ENCODE measurements around the gene HS6ST2. TPM values are rescaled to one million over a fixed set of nuclear protein-coding genes. Genes with fewer than 3 reads are reported as not detected.

Gene HS6ST2
- total and polyA plus RNA-seq, 9 of the 15 experiments (the other 6 are each of a cell fraction or from before 2014, with no cell fraction given) = not detected

DNA sequence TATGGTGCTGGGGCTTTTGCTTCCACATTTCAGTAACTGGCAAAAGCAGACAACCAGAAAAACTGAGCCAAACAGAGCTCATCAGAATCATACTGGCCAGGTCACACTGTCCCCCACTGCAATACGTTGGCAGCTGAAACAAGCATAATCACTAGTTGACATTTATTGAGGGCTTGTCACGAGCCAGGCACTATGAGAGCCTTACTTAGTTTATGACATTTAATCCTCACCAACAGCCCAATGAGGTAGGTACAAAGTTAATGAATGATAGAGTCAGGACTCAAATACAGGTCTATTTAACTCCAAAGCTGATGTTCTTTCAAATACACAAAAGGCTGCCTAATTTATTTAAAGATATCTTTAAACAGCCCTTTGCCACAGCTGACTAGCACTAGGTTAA lies 295.6 kb downstream of the HS6ST2 start:
- WGBS (ENCODE audit: insufficient coverage, low coverage, missing lambda C conversion rate) = 0% methylated on average over 2 of the region's 2 CpGs
- ATAC-seq = no peak

DNA sequence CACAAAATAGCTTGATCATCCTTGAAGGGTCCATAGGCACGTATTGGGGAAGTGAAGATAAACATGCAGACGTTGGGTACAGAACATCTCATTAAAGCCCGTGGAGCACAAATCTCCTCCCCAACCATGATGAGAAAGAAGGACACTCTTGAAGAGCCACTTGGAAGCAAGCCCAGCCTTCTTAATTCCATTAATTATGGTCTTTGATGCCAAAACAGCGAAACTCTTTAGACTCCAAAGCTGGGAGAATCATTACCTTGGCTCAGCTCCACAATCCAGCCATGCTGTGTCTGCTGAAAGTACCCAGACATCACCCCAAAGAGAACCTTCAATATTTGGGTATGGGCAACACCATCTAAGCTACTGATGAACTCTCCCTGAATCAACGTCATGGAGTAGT lies 300.6 kb downstream of the HS6ST2 start:
- Histone ChIP-seq H4K20me1 (replicated peaks; ENCODE audit: control insufficient read depth, insufficient read depth, low read length) (no peaks in the 10 kb centered on the region), H3K9me3 (replicated peaks; ENCODE audit: control insufficient read depth, insufficient read depth, low read depth, low read length) (no peaks in the 10 kb centered on the region), H3K4me1 (replicated peaks in 1 of 2; ENCODE audit: control insufficient read depth in 2 of 2, insufficient read depth in 2 of 2, low read length in 2 of 2) (no peaks in the 10 kb centered on the region), H3K36me3 (ENCODE audit: control insufficient read depth, insufficient read depth, low read length) (no peaks in the 10 kb centered on the region), H3K27me3 (ENCODE audit: control insufficient read depth in 2 of 2, insufficient read depth in 2 of 2, low read length in 2 of 2) (no peaks in the 10 kb centered on the region), H3K79me2 (ENCODE audit: control insufficient read depth, insufficient read depth, low read length) (no peaks in the 10 kb centered on the region), H3K4me3 (no peak overlapping the region), H2AFZ (ENCODE audit: low read depth, low read length) (no peak overlapping the region), H3K4me2 (ENCODE audit: insufficient read depth, low read length) (no peak overlapping the region), H3K9me1 (ENCODE audit: control insufficient read depth, insufficient read depth, low read length) (no peaks in the 10 kb centered on the region), H3K9ac (ENCODE audit: insufficient read depth in 1 of 2, low read depth in 2 of 2, low read length in 2 of 2) (no peak overlapping the region), H3K27ac (ENCODE audit: extremely low read depth, low read depth, low read length) (no peak overlapping the region)
- intact Hi-C loops (cut with micrococcal nuclease) (no loop called here), in situ Hi-C loops (cut with MboI) (no loop called here)
- BruUV-seq (replicated peaks) = no TSS peak
- 2% methylated on average over 5 of the region's 5 CpGs for WGBS (ENCODE audit: insufficient coverage, low coverage, missing lambda C conversion rate)
- no peak for FAIRE-seq
- CTCF ChIA-PET (ENCODE audit: low intra/inter-chr PET ratio) = no interaction called here
- DNase-seq (ENCODE audit: extremely low read depth in 1 of 4, low spot score in 3 of 4) = no peak
- no peak for ATAC-seq
- POLR2A ChIA-PET = no interaction called here
- TF ChIP-seq SMARCE1 (IDR thresholded peaks at IDR 0.05) (no peak), KLF13 (tag; IDR thresholded peaks at IDR 0.05; ENCODE audit: borderline replicate concordance, low read depth) (no peak), NCOR1 (IDR thresholded peaks at IDR 0.05) (no peak), HNRNPUL1 (IDR thresholded peaks at IDR 0.05; ENCODE audit: low read length) (no peak), CEBPG (CRISPR knock-in tag; IDR thresholded peaks at IDR 0.05) (no peak), CEBPG (tag; conservative IDR thresholded peaks at IDR 0.05 in 1 of 2, IDR thresholded peaks at IDR 0.05 in 1 of 2) (no peak)
- TF ChIP-seq, protein P1, sequence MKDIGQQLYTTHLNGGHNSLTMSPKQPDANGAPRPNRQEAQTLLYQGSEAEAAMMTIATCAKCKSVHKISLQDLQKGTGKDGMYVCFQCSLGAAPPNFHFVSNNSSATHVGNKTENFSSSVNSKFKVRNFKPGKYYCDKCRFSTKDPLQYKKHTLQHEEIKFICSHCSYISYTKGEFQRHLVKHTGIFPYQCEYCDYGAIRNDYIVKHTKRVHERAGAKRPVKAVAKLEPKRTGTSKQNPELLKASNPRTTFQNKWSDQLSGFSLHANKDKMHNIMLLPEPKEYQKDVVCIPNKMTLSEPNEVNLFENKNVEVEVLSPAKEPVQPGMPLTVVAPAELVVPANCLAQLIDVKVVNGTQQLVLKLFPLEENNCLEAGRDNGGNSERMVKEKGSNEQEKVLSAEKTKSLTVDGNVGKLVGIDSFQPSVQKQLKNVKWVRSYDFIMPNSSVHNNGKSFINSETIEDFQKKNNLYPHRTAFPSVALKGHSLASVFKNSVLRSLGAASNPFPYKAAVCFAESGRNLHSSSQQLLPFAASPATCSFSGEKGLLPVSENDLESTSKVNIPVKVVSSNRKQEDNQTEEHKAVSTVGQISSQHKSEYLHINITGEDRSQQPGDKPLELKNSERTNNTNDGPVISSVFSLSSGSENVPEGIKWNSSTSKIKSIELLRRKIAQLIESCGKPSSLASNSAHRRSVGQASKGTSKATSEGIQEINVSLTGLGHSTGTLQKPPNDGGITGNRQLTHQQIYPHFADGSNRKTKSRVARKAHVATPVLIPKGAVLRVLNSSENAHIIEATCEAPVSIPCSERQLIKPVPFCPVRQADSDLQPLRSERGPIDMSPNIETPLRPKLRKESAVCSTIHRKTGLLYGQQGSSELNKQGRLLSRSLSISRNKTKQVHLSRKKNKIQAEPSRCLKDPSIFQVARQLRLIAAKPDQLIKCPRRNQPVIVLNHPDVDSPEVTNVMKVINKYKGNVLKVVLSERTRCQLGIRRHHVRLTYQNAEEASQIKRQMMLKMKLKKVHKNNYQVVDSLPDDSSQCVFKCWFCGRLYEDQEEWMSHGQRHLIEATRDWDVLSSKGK (CRISPR knock-in tag; IDR thresholded peaks at IDR 0.05) = no peak

More for the DNA sequence above, 295.6 kb downstream of the HS6ST2 start:
- no peak overlapping the region for H2AFZ ChIP-seq (ENCODE audit: low read depth, low read length)
- no peaks in the 10 kb centered on the region for H3K79me2 ChIP-seq (ENCODE audit: control insufficient read depth, insufficient read depth, low read length)
- no peak overlapping the region for H3K4me3 ChIP-seq
- TF ChIP-seq PTRF (tag; IDR thresholded peaks at IDR 0.05) (no peak), ZNF589 (CRISPR knock-in tag; IDR thresholded peaks at IDR 0.05; ENCODE audit: low read depth) (no peak), NR2C2 (CRISPR knock-in tag; IDR thresholded peaks at IDR 0.05) (no peak), NR2C2 (tag; IDR thresholded peaks at IDR 0.05) (no peak), MYNN (IDR thresholded peaks at IDR 0.05) (no peak), MYNN (CRISPR knock-in tag; IDR thresholded peaks at IDR 0.05) (no peak), NR2F6 (CRISPR knock-in tag; IDR thresholded peaks at IDR 0.05) (no peak), SMARCB1 (IDR thresholded peaks at IDR 0.05; ENCODE audit: insufficient read length, low read depth) (no peak), ZNF146 (CRISPR knock-in tag; IDR thresholded peaks at IDR 0.05; ENCODE audit: unreplicated experiment) (no peak), XRCC3 (IDR thresholded peaks at IDR 0.05) (no peak), RAD21 (CRISPR knock-in tag; conservative IDR thresholded peaks at IDR 0.05 in 1 of 2, IDR thresholded peaks at IDR 0.05 in 1 of 2) (no peak), TSC22D4 (tag; IDR thresholded peaks at IDR 0.05) (no peak), HDGF (IDR thresholded peaks at IDR 0.05) (no peak)
- TF ChIP-seq, protein P2, sequence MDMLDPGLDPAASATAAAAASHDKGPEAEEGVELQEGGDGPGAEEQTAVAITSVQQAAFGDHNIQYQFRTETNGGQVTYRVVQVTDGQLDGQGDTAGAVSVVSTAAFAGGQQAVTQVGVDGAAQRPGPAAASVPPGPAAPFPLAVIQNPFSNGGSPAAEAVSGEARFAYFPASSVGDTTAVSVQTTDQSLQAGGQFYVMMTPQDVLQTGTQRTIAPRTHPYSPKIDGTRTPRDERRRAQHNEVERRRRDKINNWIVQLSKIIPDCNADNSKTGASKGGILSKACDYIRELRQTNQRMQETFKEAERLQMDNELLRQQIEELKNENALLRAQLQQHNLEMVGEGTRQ (CRISPR knock-in tag; IDR thresholded peaks at IDR 0.05) = no peak
- no peak overlapping the region for H3K4me2 ChIP-seq (ENCODE audit: insufficient read depth, low read length)
- FAIRE-seq = no peak
- no peaks in the 10 kb centered on the region for H3K36me3 ChIP-seq (ENCODE audit: control insufficient read depth, insufficient read depth, low read length)
- H3K9ac ChIP-seq (ENCODE audit: insufficient read depth in 1 of 2, low read depth in 2 of 2, low read length in 2 of 2) = no peak overlapping the region
- CTCF ChIA-PET (ENCODE audit: low intra/inter-chr PET ratio) = no interaction called here
- BruUV-seq (replicated peaks) = no TSS peak
- DNase-seq (ENCODE audit: extremely low read depth in 1 of 4, low spot score in 3 of 4) = no peak
- no peaks in the 10 kb centered on the region for H3K4me1 ChIP-seq (replicated peaks in 1 of 2; ENCODE audit: control insufficient read depth in 2 of 2, insufficient read depth in 2 of 2, low read length in 2 of 2)
- H4K20me1 ChIP-seq (replicated peaks; ENCODE audit: control insufficient read depth, insufficient read depth, low read length) = no peaks in the 10 kb centered on the region
- POLR2A ChIA-PET = no interaction called here
- intact Hi-C loops (cut with micrococcal nuclease) (no loop called here), in situ Hi-C loops (cut with MboI) (no loop called here)
- no peaks in the 10 kb centered on the region for H3K27me3 ChIP-seq (ENCODE audit: control insufficient read depth in 2 of 2, insufficient read depth in 2 of 2, low read length in 2 of 2)
- no peaks in the 10 kb centered on the region for H3K9me3 ChIP-seq (replicated peaks; ENCODE audit: control insufficient read depth, insufficient read depth, low read depth, low read length)
- H3K27ac ChIP-seq (ENCODE audit: extremely low read depth, low read depth, low read length) = no peak overlapping the region
- H3K9me1 ChIP-seq (ENCODE audit: control insufficient read depth, insufficient read depth, low read length) = no peaks in the 10 kb centered on the region

Data from K562 (cell line).